Hypothalamus (tissue), 51 donors: ENCODE measurements around the gene SHANK1.
"Not testable (repeated sequence)": the region's sequence is repeated elsewhere in the genome, so short reads cannot be mapped to it uniquely, and the experiment has no call there.

ENCODE experiments used
- DNase-seq, 51 donors: peaks; one replicate each; lab custom pipeline; 2025; lab: John Stamatoyannopoulos, UW

SHANK1 gene

GRCh38 chr19:50644315-50644915 is 75.2 kb downstream of the SHANK1 start:
- no peak for DNase-seq

GRCh38 chr19:50640368-50640767 is 79.2 kb downstream of the SHANK1 start:
- no peak for DNase-seq

GRCh38 chr19:50639121-50640112 is 80.2 kb downstream of the SHANK1 start, which contains the start of gene SYT3:
Gene SYT3, minus strand, starts transcription at chr19:50639881. Its CDS starts 2,470 bp downstream, at chr19:50637411.
- peak in 46 of 51 donors; percentile 7 to 84 (median 53) for DNase-seq

- no peak for DNase-seq
Observed at GRCh38 chr19:50638600-50638999, 81.0 kb downstream of the SHANK1 start.

GRCh38 chr19:50636317-50637085 is 83.1 kb downstream of the SHANK1 start:
- DNase-seq = no peak

- no peak for DNase-seq
Observed at GRCh38 chr19:50633973-50634372, 85.6 kb downstream of the SHANK1 start.

GRCh38 chr19:50633359-50633758 is 86.2 kb downstream of the SHANK1 start:
- no peak for DNase-seq

- no peak for DNase-seq
Observed at GRCh38 chr19:50632151-50632835, 87.3 kb downstream of the SHANK1 start.

GRCh38 chr19:50629801-50630200 is 89.8 kb downstream of the SHANK1 start:
- no peak for DNase-seq

GRCh38 chr19:50629194-50629593 is 90.4 kb downstream of the SHANK1 start:
- DNase-seq = no peak

- no peak for DNase-seq
Observed at GRCh38 chr19:50628551-50628950, 91.1 kb downstream of the SHANK1 start.

GRCh38 chr19:50628146-50628545 is 91.5 kb downstream of the SHANK1 start:
- DNase-seq = no peak

- DNase-seq = no peak
Observed at GRCh38 chr19:50626795-50627194, 92.8 kb downstream of the SHANK1 start.

GRCh38 chr19:50626011-50626410 is 93.6 kb downstream of the SHANK1 start:
- no peak for DNase-seq

- DNase-seq = no peak
Observed at GRCh38 chr19:50624949-50625600, 94.5 kb downstream of the SHANK1 start.

GRCh38 chr19:50620394-50620906 is 99.2 kb downstream of the SHANK1 start:
- not testable (repeated sequence) for DNase-seq

GRCh38 chr19:50619184-50619583 is 100.4 kb downstream of the SHANK1 start:
- DNase-seq = not testable (repeated sequence)

GRCh38 chr19:50618379-50618778 is 101.2 kb downstream of the SHANK1 start:
- not testable (repeated sequence) for DNase-seq
